ENCODE measurements around the gene ARSK. TPM values are rescaled to one million over a fixed set of nuclear protein-coding genes. Genes with fewer than 3 reads are reported as not detected.

Gene ARSK
- total and polyA plus RNA-seq, 11 donors = 1.8 to 5.7 (median 3.5) TPM

- Histone ChIP-seq H3K27ac (no peak overlapping the region), H3K27me3 (no peaks in the 10 kb centered on the region), H3K9me3 (no peaks in the 10 kb centered on the region), H3K4me1 (peaks cover 0 to 16% (median 0%) of the 10 kb centered on the region in 12 donors), H3K36me3 (peaks cover 0 to 21% (median 3%) of the 10 kb centered on the region in 9 donors), H3K4me3 (no peak overlapping the region)
- ATAC-seq (no peak), DNase-seq (no peak)
- TF ChIP-seq CTCF (IDR thresholded peaks at IDR 0.05) = no peak
- no peak for TF ChIP-seq POLR2A (IDR thresholded peaks at IDR 0.05)
- intact Hi-C loops (cut with DNase I) = no loop called here
- 82 to 92% (median 90%) methylated on average over 1 of the region's 1 CpG for WGBS, 4 donors
Observed at GRCh38 chr5:95599252-95599651, 44.4 kb downstream of the ARSK start.

- TF ChIP-seq CTCF (IDR thresholded peaks at IDR 0.05) = no peak
- no peak for TF ChIP-seq POLR2A (IDR thresholded peaks at IDR 0.05)
- whole genome bisulfite sequencing, 4 donors = 47 to 55% (median 50%) methylated on average over 1 of the region's 1 CpG
- DNase-seq (no peak), ATAC-seq (no peak)
- Histone ChIP-seq H3K4me3 (no peak overlapping the region), H3K27me3 (no peaks in the 10 kb centered on the region), H3K27ac (no peak overlapping the region), H3K9me3 (no peaks in the 10 kb centered on the region), H3K36me3 (peaks cover 0 to 21% (median 3%) of the 10 kb centered on the region in 9 donors), H3K4me1 (peaks cover 0 to 16% (median 0%) of the 10 kb centered on the region in 12 donors)
- intact Hi-C loops (cut with DNase I) = no loop called here
Observed at GRCh38 chr5:95600557-95600956, 45.7 kb downstream of the ARSK start.

GRCh38 chr5:95605786-95606185 lies 50.9 kb downstream of the ARSK start:
- Histone ChIP-seq H3K4me1 (peaks cover 0 to under 1% (median 0%) of the 10 kb centered on the region in 12 donors), H3K27me3 (no peaks in the 10 kb centered on the region), H3K4me3 (no peak overlapping the region), H3K9me3 (no peaks in the 10 kb centered on the region), H3K36me3 (peaks cover 0 to 20% (median 3%) of the 10 kb centered on the region in 9 donors), H3K27ac (no peak overlapping the region)
- WGBS, 4 donors = 98 to 99% (median 99%) methylated on average over 5 of the region's 5 CpGs
- ATAC-seq (no peak), DNase-seq (no peak)
- intact Hi-C loops (cut with DNase I) = no loop called here
- no peak for TF ChIP-seq POLR2A (IDR thresholded peaks at IDR 0.05)

GRCh38 chr5:95606419-95606818 lies 51.5 kb downstream of the ARSK start:
- Histone ChIP-seq H3K4me3 (no peak overlapping the region), H3K27me3 (no peaks in the 10 kb centered on the region), H3K9me3 (no peaks in the 10 kb centered on the region), H3K36me3 (peaks cover 0 to 16% (median 3%) of the 10 kb centered on the region in 9 donors), H3K27ac (no peak overlapping the region), H3K4me1 (no peaks in the 10 kb centered on the region)
- TF ChIP-seq POLR2A (IDR thresholded peaks at IDR 0.05) (no peak), CTCF (IDR thresholded peaks at IDR 0.05) (no peak)
- ATAC-seq = no peak
- DNase-seq = no peak
- intact Hi-C loops (cut with DNase I) = no loop called here
- WGBS, 4 donors = 93 to 94% (median 94%) methylated on average over 1 of the region's 1 CpG

- TF ChIP-seq POLR2A (IDR thresholded peaks at IDR 0.05) = no peak
- TF ChIP-seq CTCF (IDR thresholded peaks at IDR 0.05) = no peak
- no peak for DNase-seq
- H3K4me3 ChIP-seq = no peak overlapping the region
- H3K4me1 ChIP-seq = no peaks in the 10 kb centered on the region
- intact Hi-C loops (cut with DNase I) = no loop called here
- WGBS, 4 donors = 74 to 85% (median 77%) methylated on average over 3 of the region's 3 CpGs
- peaks cover 0 to 14% (median 4%) of the 10 kb centered on the region in 12 donors for H3K9me3 ChIP-seq
- no peak for ATAC-seq
- H3K36me3 ChIP-seq = no peaks in the 10 kb centered on the region
- H3K27ac ChIP-seq = no peak overlapping the region
- H3K27me3 ChIP-seq = no peaks in the 10 kb centered on the region
Observed at GRCh38 chr5:95609711-95610110, 54.8 kb downstream of the ARSK start.

Data from heart left ventricle (tissue), 16 donors.